DOHH2 (cell line): Measurements from ENCODE around the gene SEL1L3.

Source experiments
- H3F3A ChIP-seq: fragments of 200-600 bp; sonication (generic), shearing (Covaris generic); 2 replicates; pipeline ENCODE4 v1.6.0; 2016; ENCODE audit warnings: antibody characterized with exemption, mild to moderate bottlenecking; ENCODE audit not compliant: control insufficient read depth, insufficient read depth
- H3K27ac ChIP-seq: fragments of 200-600 bp; sonication (generic); 2 replicates; pipeline ENCODE4 v1.5.1; 2014; ENCODE audit warnings: low read depth, mild to moderate bottlenecking, low read length, moderate library complexity
- H3K27me3 ChIP-seq: fragments of 200-600 bp; sonication (generic); 2 replicates; pipeline ENCODE4 v1.6.1; 2014; ENCODE audit warnings: mild to moderate bottlenecking, low read length, mixed read lengths; ENCODE audit not compliant: control insufficient read depth
- H3K36me3 ChIP-seq: fragments of 200-600 bp; sonication (generic); 2 replicates; pipeline ENCODE4 v1.6.1; 2014; ENCODE audit warnings: mild to moderate bottlenecking, low read length, moderate library complexity, mixed read lengths; ENCODE audit not compliant: control insufficient read depth
- H3K4me1 ChIP-seq: fragments of 200-600 bp; sonication (generic); 2 replicates; pipeline ENCODE4 v1.6.1; 2014; ENCODE audit warnings: mild to moderate bottlenecking, low read length, mixed read lengths; ENCODE audit not compliant: control insufficient read depth
- H3K4me2 ChIP-seq: fragments of 200-600 bp; sonication (generic); 2 replicates; pipeline ENCODE4 v1.6.0; 2014; ENCODE audit warnings: mild to moderate bottlenecking, low read length, moderate library complexity
- H3K4me3 ChIP-seq: fragments of 200-600 bp; sonication (generic); 2 replicates; pipeline ENCODE4 v1.5.1; 2014; ENCODE audit warnings: mild to moderate bottlenecking, low read length, mixed read lengths
- H3K79me2 ChIP-seq: fragments of 200-600 bp; sonication (generic); 2 replicates; pipeline ENCODE4 v1.6.1; 2014; ENCODE audit warnings: mild to moderate bottlenecking, low read length, mixed read lengths; ENCODE audit not compliant: control insufficient read depth
- H3K9me2 ChIP-seq: fragments of 200-600 bp; sonication (generic); replicated peaks from 2 replicates; pipeline ENCODE4 v1.6.1; 2014; ENCODE audit warnings: mild to moderate bottlenecking, low read length, mixed read lengths; ENCODE audit not compliant: control insufficient read depth
- H3K9me3 ChIP-seq: fragments of 200-600 bp; sonication (generic); 2 replicates; pipeline ENCODE4 v1.6.1; 2014; ENCODE audit warnings: antibody characterized with exemption, low read length, mixed read lengths; ENCODE audit not compliant: control insufficient read depth, insufficient read depth
- H4K20me1 ChIP-seq: fragments of 200-600 bp; sonication (generic); 2 replicates; pipeline ENCODE4 v1.6.0; 2014; ENCODE audit warnings: low read depth, mild to moderate bottlenecking, antibody characterized with exemption, low read length, moderate library complexity; ENCODE audit not compliant: control insufficient read depth, insufficient read depth
- EZH2phosphoT487 ChIP-seq: fragments of 200-600 bp; sonication (generic); IDR thresholded peaks from 2 replicates; pipeline ENCODE4 v1.6.1; 2017; ENCODE audit warnings: borderline replicate concordance, mild to moderate bottlenecking, antibody characterized with exemption, low read length, moderate library complexity, mixed read lengths
- TF ChIP-seq, protein P1 (sequence below): fragments of 200-600 bp; sonication (generic); IDR thresholded peaks from one replicate; pipeline ENCODE4 v1.5.1; 2014; ENCODE audit warnings: antibody characterized with exemption, mild to moderate bottlenecking, low read depth, low read length; ENCODE audit not compliant: poor library complexity, severe bottlenecking

The SEL1L3 gene

DNA sequence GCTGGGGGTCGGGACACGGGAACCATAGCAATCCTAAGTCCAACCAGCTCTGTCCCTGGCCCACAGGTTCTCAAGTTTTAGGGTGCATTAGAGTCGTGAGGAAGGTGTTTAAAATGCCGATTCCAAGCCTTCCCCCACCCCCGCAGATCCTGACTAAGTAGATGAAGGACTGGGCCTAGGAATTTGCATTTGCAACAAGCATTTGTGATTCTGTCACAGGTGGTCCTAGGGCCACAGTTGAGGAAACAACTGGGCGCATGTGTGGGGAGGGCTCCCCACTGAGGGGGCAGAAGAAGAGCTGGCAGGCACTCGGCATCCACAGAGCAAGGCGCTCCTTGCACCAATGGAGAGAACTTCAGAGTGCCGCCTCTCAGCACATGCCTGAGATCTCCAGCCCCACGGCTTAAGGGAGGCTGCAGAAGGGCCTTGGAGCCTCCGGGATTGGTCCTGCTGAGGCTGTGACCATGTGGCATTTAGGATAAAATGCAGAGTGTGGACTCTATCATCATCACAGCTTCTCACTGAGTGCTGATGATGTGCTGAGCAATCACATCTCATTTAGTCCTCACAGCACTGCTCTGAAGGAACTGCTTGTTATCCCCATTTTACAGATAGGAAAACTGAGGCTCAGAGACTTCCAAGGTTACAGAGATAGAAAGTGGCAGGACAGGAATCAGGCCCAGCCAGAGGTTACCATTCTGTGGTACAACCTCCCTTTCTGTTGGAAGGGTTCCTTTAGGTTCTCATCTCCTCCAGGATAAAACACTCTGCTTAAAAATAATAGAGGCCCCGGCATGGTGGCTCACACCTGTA is 16.7 kb downstream of the SEL1L3 start:
- no peak for TF ChIP-seq EZH2phosphoT487
- TF ChIP-seq, protein P1, sequence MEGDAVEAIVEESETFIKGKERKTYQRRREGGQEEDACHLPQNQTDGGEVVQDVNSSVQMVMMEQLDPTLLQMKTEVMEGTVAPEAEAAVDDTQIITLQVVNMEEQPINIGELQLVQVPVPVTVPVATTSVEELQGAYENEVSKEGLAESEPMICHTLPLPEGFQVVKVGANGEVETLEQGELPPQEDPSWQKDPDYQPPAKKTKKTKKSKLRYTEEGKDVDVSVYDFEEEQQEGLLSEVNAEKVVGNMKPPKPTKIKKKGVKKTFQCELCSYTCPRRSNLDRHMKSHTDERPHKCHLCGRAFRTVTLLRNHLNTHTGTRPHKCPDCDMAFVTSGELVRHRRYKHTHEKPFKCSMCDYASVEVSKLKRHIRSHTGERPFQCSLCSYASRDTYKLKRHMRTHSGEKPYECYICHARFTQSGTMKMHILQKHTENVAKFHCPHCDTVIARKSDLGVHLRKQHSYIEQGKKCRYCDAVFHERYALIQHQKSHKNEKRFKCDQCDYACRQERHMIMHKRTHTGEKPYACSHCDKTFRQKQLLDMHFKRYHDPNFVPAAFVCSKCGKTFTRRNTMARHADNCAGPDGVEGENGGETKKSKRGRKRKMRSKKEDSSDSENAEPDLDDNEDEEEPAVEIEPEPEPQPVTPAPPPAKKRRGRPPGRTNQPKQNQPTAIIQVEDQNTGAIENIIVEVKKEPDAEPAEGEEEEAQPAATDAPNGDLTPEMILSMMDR = no peak
- H3K9me2 ChIP-seq = no peaks in the 10 kb centered on the region
- H4K20me1 ChIP-seq = peaks cover 68% of the 10 kb centered on the region
- peaks cover 97% of the 10 kb centered on the region for H3K36me3 ChIP-seq
- H3K4me3 ChIP-seq = 0 out of 2 replicates have a peak overlapping the region, but pooled peaks have one; percentile 3
- H3K9me3 ChIP-seq = no peaks in the 10 kb centered on the region
- peak overlapping the region; percentile 29 for H3K4me2 ChIP-seq
- no peaks in the 10 kb centered on the region for H3K27me3 ChIP-seq
- peaks cover 100% of the 10 kb centered on the region for H3K79me2 ChIP-seq
- 0 out of 2 replicates have a peak, but pooled peaks cover 2% of the 10 kb centered on the region for H3F3A ChIP-seq
- H3K4me1 ChIP-seq = peaks cover 91% of the 10 kb centered on the region
- no peak overlapping the region for H3K27ac ChIP-seq

DNA sequence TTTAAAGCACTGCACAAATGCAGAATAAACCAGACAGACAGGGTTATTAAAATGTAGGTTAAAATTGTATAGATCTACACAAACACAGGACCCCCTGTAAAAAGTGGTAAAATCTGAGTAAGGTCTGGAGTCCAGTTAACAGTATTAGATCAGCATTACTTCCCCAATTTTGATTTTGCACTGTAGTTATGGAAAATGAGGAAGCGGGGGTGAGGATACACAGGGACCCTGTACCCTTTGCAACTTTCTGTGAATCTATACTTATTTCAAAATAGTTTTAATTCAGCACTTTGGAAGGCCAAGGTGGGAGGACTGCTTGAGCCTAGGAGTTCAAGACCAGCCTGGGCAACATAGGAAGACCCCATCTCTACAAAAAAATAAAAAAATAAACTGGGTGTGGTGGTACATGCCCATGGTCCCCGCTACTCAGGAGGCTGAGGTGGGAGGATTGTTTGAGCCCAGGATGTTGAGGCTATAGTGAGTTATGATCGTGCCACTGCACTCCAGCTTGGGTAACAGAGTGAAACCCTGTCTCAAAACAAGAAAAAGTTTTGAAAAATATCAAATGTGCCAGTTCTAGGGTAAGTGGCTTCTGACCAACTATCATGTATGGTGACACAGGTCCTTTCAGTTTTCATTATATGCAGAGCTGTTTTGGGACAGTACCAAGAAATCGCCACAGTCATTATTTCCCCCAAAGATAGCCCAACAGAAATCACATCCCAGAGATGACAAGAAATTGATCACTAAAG is 17.7 kb downstream of the SEL1L3 start:
- Histone ChIP-seq H3K4me2 (peak overlapping the region; percentile 29), H3K4me1 (peaks cover 86% of the 10 kb centered on the region), H3K79me2 (peaks cover 100% of the 10 kb centered on the region), H3K4me3 (0 out of 2 replicates have a peak overlapping the region, but pooled peaks have one; percentile 3), H3K36me3 (peaks cover 100% of the 10 kb centered on the region), H3K27ac (no peak overlapping the region), H4K20me1 (peaks cover 73% of the 10 kb centered on the region), H3K27me3 (no peaks in the 10 kb centered on the region), H3F3A (no peaks in the 10 kb centered on the region), H3K9me3 (no peaks in the 10 kb centered on the region), H3K9me2 (no peaks in the 10 kb centered on the region)
- TF ChIP-seq, protein P1 = no peak
- TF ChIP-seq EZH2phosphoT487 = no peak

DNA sequence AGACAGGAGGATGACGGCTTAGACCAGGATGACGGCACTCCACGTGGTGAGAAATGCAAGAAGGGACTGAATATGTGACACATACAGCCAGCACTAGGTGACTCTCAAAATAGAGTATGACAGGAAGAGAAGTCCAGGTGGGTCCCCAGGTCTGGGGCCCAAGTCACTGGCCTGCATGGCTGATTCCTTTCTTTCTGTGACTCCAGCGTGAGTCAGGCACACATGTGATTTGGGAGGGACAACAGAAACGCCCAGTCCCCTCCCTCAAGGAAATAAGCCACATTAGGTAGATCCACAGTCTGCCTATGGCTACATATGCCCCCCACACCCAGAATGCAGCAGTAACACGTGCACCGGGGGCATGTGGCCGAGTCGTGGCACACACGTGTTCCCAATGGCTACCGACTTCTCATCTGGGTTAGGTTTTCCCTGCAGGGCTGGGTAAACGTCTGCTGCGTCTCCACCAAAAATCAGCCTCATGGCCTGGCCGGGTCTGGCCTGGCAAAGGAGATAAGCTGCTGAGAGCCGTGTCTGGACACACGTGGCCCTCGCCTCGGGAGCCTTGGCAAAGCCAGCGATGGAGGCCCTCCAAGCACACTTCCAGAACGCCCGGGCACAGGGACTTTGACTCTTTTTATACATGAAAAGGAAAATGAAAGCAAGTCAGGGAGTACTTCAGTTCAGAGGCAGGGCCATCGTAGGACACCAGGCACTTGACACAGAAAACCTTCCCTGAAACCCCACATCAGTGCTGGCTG is 19.3 kb downstream of the SEL1L3 start:
- H3F3A ChIP-seq = no peaks in the 10 kb centered on the region; the same call in 1 of the 2 replicates
- H4K20me1 ChIP-seq = peaks cover 73% of the 10 kb centered on the region
- peaks cover 100% of the 10 kb centered on the region for H3K79me2 ChIP-seq
- H3K4me3 ChIP-seq = peak overlapping the region; percentile 16; the same call in 1 of the 2 replicates
- peaks cover 100% of the 10 kb centered on the region for H3K36me3 ChIP-seq
- H3K9me2 ChIP-seq = no peaks in the 10 kb centered on the region
- no peak for TF ChIP-seq EZH2phosphoT487
- H3K27ac ChIP-seq = peak overlapping the region; percentile 24; the same call in 1 of the 2 replicates
- no peaks in the 10 kb centered on the region for H3K9me3 ChIP-seq
- peak overlapping the region; percentile 25 for H3K4me2 ChIP-seq
- H3K27me3 ChIP-seq = no peaks in the 10 kb centered on the region
- H3K4me1 ChIP-seq = peaks cover 70% of the 10 kb centered on the region
